GM12878 (cell line): ENCODE measurements around the gene STOML2. TPM values are rescaled to one million over a fixed set of nuclear protein-coding genes. Genes with fewer than 3 reads are reported as not detected.
A peak's percentile ranks its signal among the peaks of the same experiment; 100 is the strongest.

Source experiments
- ATAC-seq: fragments of 200-7000 bp; cut with Tn5 transposase; 3 replicates; pipeline ENCODE4 v1.9.1; 2020; ENCODE audit warnings: mild to moderate bottlenecking, moderate library complexity
- BruUV-seq: library from RNA; stranded (reverse); fragments of 400-500 nt; replicated peaks from 2 replicates; lab custom pipeline; 2021; lab: Mats Ljungman, UMichigan
- CTCF ChIA-PET: fragments of 300-600 bp; sonication (Branson Sonifier 250); formaldehyde crosslinking; extraction: SDS; loops from one replicate; lab custom pipeline; 2021; ENCODE audit warnings: inconsistent platforms; lab: Yijun Ruan, JAX
- POLR2A ChIA-PET: fragments of 350-600 bp; formaldehyde crosslinking; extraction: SDS; loops from one replicate; lab custom pipeline; 2021; ENCODE audit warnings: inconsistent platforms; lab: Charles Lee
- RAD21 ChIA-PET: fragments of 300-600 bp; sonication (Branson Sonifier 250); formaldehyde crosslinking; loops from one replicate; lab custom pipeline; 2023; ENCODE audit warnings: antibody characterized with exemption; ENCODE audit not compliant: unreplicated experiment; lab: Charles Lee
- SMC1A ChIA-PET: fragments of 300-600 bp; sonication (Branson Sonifier 250); formaldehyde crosslinking; loops from one replicate; lab custom pipeline; 2023; ENCODE audit not compliant: unreplicated experiment, uncharacterized antibody; lab: Charles Lee
- DNase-seq: peaks from one replicate; pipeline ENCODE4 v3.0.0-alpha.2; 2011; ENCODE audit warnings: low read depth, low spot score
- FAIRE-seq: peaks from 3 replicates; lab custom pipeline; 2011; peaks lifted over from hg19 to GRCh38; lab: Jason Lieb, UNC
- H2AFZ ChIP-seq: 2 replicates; pipeline ENCODE4 v1.6.0; 2011; ENCODE audit warnings: low read depth, low read length, control low read depth; ENCODE audit not compliant: control insufficient read depth
- H3K27ac ChIP-seq: 2 replicates; pipeline ENCODE4 v1.5.1; 2011; ENCODE audit warnings: control low read depth; ENCODE audit not compliant: control insufficient read depth, insufficient read depth
- H3K27me3 ChIP-seq, 2 experiments: replicated peaks in 1 of 2; 2 replicates each; pipeline versions ENCODE4 v1.6.0 to v1.6.1; 2011; ENCODE audit warnings: low read length in 1 of 2; ENCODE audit not compliant: control insufficient read depth in 2 of 2, insufficient read depth in 2 of 2
- H3K36me3 ChIP-seq, 2 experiments: 2 replicates each; pipeline ENCODE4 v1.5.1; 2011; ENCODE audit warnings: low read length in 1 of 2; ENCODE audit not compliant: control insufficient read depth in 2 of 2, insufficient read depth in 2 of 2
- H3K4me1 ChIP-seq: 2 replicates; pipeline ENCODE4 v1.6.1; 2011; ENCODE audit warnings: mild to moderate bottlenecking, low read length, moderate library complexity, mixed read lengths; ENCODE audit not compliant: control insufficient read depth, insufficient read depth
- H3K4me2 ChIP-seq: 2 replicates; pipeline ENCODE4 v1.6.0; 2011; ENCODE audit warnings: control low read depth; ENCODE audit not compliant: control insufficient read depth, insufficient read depth
- H3K4me3 ChIP-seq: fragments of 200-600 bp; sonication (generic); 2 replicates; pipeline ENCODE4 v1.5.1; 2016
- H3K79me2 ChIP-seq: 2 replicates; pipeline ENCODE4 v1.6.0; 2011; ENCODE audit warnings: low read length; ENCODE audit not compliant: control insufficient read depth, insufficient read depth
- H3K9ac ChIP-seq: 2 replicates; pipeline ENCODE4 v1.8.0; 2011; ENCODE audit warnings: low read length, control low read depth, mixed read lengths; ENCODE audit not compliant: control insufficient read depth, insufficient read depth
- H3K9me3 ChIP-seq: replicated peaks from 3 replicates; pipeline ENCODE4 v1.5.1; 2011; ENCODE audit warnings: mild to moderate bottlenecking, low read length; ENCODE audit not compliant: control insufficient read depth, insufficient read depth
- H4K20me1 ChIP-seq: 2 replicates; pipeline ENCODE4 v1.6.0; 2011; ENCODE audit not compliant: control insufficient read depth, insufficient read depth
- EED ChIP-seq: sonication (generic); IDR thresholded peaks from 2 replicates; pipeline ENCODE4 v1.6.1; 2016; ENCODE audit warnings: antibody characterized with exemption, low read depth
- EGR1 ChIP-seq, 2 experiments: IDR thresholded peaks; 1 replicate in 1 of 2; 2 replicates in 1 of 2; pipeline ENCODE4 v1.6.1; 2011 to 2012; ENCODE audit warnings: low read depth in 2 of 2, low read length in 2 of 2, borderline replicate concordance in 1 of 2, mild to moderate bottlenecking in 1 of 2, moderate library complexity in 1 of 2
- ETV6 ChIP-seq, 2 experiments: fragments of 450-650 bp in 1 of 2; IDR thresholded peaks in 1 of 2; conservative IDR thresholded peaks in 1 of 2; 2 replicates each; pipeline ENCODE4 v1.6.1; 2014; ENCODE audit warnings: antibody characterized with exemption in 1 of 2, borderline replicate concordance in 1 of 2, low read depth in 1 of 2, mild to moderate bottlenecking in 1 of 2, moderate library complexity in 1 of 2
- NFYB ChIP-seq: IDR thresholded peaks from 2 replicates; pipeline ENCODE4 v1.6.1; 2011; ENCODE audit warnings: low read depth, mild to moderate bottlenecking, low read length, improper control_type of control experiment, moderate library complexity; ENCODE audit not compliant: insufficient read depth
- SPI1 ChIP-seq: IDR thresholded peaks from 2 replicates; pipeline ENCODE4 v1.6.1; 2011; ENCODE audit warnings: low read depth, mild to moderate bottlenecking, low read length, moderate library complexity, borderline replicate concordance; ENCODE audit not compliant: insufficient read depth
- SRF ChIP-seq, 2 experiments: IDR thresholded peaks; 2 replicates each; pipeline ENCODE4 v1.6.1; 2011; ENCODE audit warnings: low read depth in 2 of 2, low read length in 2 of 2, mild to moderate bottlenecking in 1 of 2, moderate library complexity in 1 of 2
- WGBS: methylation state at CpG from one replicate; pipeline ENCODE4 v1.1.6; 2016; ENCODE audit warnings: low lambda C conversion rate; ENCODE audit not compliant: insufficient replicate concordance, insufficient coverage; ENCODE audit errors: missing lambda C conversion rate; 5-methylcytosine and 5-hydroxymethylcytosine counted together
- in situ Hi-C: fragments of 300-500 bp; cut with MboI; formaldehyde crosslinking; loops from 9 replicates; pipeline ENCODE4 v1.14.3; 2018; ENCODE audit warnings: mixed read lengths
- intact Hi-C: fragments of 100-400 bp; cut with micrococcal nuclease; formaldehyde crosslinking; loops from one replicate; pipeline ENCODE4 v1.14.2; 2022; ENCODE audit not compliant: unreplicated experiment
- polyA plus RNA-seq, 11 experiments: library from polyadenylated mRNA; depleted of rRNA in 4 of 11; unstranded in 6 of 11; stranded (reverse) in 5 of 11; fragments of >200 nt; fragmentation: Nextera tagmentation in 4 of 11; fragmentation: Illumina TruSeq in 1 of 11; extraction: Ambion mirVana in 4 of 11; extraction: Trizol in 1 of 11; gene quantifications; 1 replicate in 1 of 11; 2 replicates in 10 of 11; pipeline versions ENCODE4 v1.2.1 to v1.2.3, GENCODE V29; 2011 to 2016; ENCODE audit warnings: inconsistent platforms in 2 of 11, missing spikeins in 2 of 11, low read depth in 1 of 11
- total RNA-seq, 4 experiments: library from RNA; depleted of rRNA in 3 of 4; stranded (reverse); fragments of >200 nt in 3 of 4; fragmentation: Illumina TruSeq in 1 of 4; extraction: Trizol in 1 of 4; gene quantifications; 2 replicates each; pipeline versions ENCODE4 v1.2.1 to v1.2.3, GENCODE V29; 2013 to 2021

Gene STOML2
- total and polyA plus RNA-seq, 10 of the 15 experiments (the other 5 are each of a cell fraction or from before 2014, with no cell fraction given): 112 to 284 (median 207) TPM

GRCh38 chr9:35079426-35080341 is 23.2 kb downstream of the STOML2 start, which contains the start of gene FANCG (continued):
- TF ChIP-seq SRF (IDR thresholded peaks at IDR 0.05; ENCODE audit: low read depth in 2 of 2, low read length in 2 of 2): 0 out of 4 replicates have a peak, but pooled peaks of 1 of the 2 experiments have one; percentile 53
- 0 out of 2 replicates have a peak, but pooled peaks have one; percentile 24 for TF ChIP-seq EED
- TF ChIP-seq SPI1: 0 out of 2 replicates have a peak, but pooled peaks have one; percentile 42
- TF ChIP-seq NFYB: peak; percentile 86
- TF ChIP-seq ETV6 (conservative IDR thresholded peaks at IDR 0.05 in 1 of 2, IDR thresholded peaks at IDR 0.05 in 1 of 2; ENCODE audit: borderline replicate concordance in 1 of 2, low read depth in 1 of 2): no peak
- TF ChIP-seq, all 136 proteins: peak for 40

GRCh38 chr9:35079041-35079425 is 23.9 kb downstream of the STOML2 start:
- FAIRE-seq: no peak
- POLR2A ChIA-PET: interaction anchor here (1.2 to 3.8 kb wide), 7 partner anchors 7 to 35 kb away, joined by 4 to 35 read pairs (median 9); partner anchors contain the start of genes PIGO, STOML2 and VCP
- peak overlapping the region; percentile 89 for H2AFZ ChIP-seq

More at GRCh38 chr9:35079041-35079425, 23.9 kb downstream of the STOML2 start:
- Histone ChIP-seq H3K27ac (peak overlapping the region; percentile 88), H3K4me3 (peak overlapping the region; percentile 90), H4K20me1 (no peaks in the 10 kb centered on the region), H3K27me3 (no peaks in the 10 kb centered on the region), H3K4me1 (peaks cover 6% of the 10 kb centered on the region; the same call in 1 of the 2 replicates), H3K36me3 (peaks cover 0 to 7% of the 10 kb centered on the region in 2 experiments; a peak in 3 of 4 replicates), H3K9ac (peak overlapping the region; percentile 95), H3K79me2 (peaks cover 19% of the 10 kb centered on the region), H3K4me2 (peak overlapping the region; percentile 97), H3K9me3 (no peaks in the 10 kb centered on the region)
- TSS peak; percentile 55 for BruUV-seq
- in situ Hi-C loops (no loop called here), intact Hi-C loops (loop anchor here (2.0 to 10.0 kb wide), 2 partner anchors 24 to 646 kb away; partner anchors contain the start of gene STOML2)
- ATAC-seq (peak; percentile 10), DNase-seq (no peak)
- TF ChIP-seq EGR1 (IDR thresholded peaks at IDR 0.05; ENCODE audit: borderline replicate concordance in 1 of 2, low read depth in 2 of 2, low read length in 2 of 2): no peak
- RAD21 ChIA-PET: interaction anchor here (1.1 to 2.0 kb wide), 3 partner anchors 36 to 655 kb away, joined by 4 to 8 read pairs (median 8); partner anchors contain the start of gene ATOSB
- 2% methylated on average over 10 of the region's 10 CpGs for WGBS
- CTCF ChIA-PET: interaction anchor here (0.9 to 5.0 kb wide), 6 partner anchors 7 to 88 kb away, joined by 3 to 44 read pairs (median 3); partner anchors contain the start of gene PIGO
- SMC1A ChIA-PET: interaction anchor here (1.0 to 3.4 kb wide), 5 partner anchors 7 to 35 kb away, joined by 3 to 19 read pairs (median 3); partner anchors contain the start of gene VCP
